Loucy (cell line): ENCODE results near the gene RSPH9.

Experiments
- H2AFZ ChIP-seq: fragments of 200-600 bp; sonication (generic); 2 replicates; pipeline ENCODE4 v1.6.0; 2016; ENCODE audit warnings: antibody characterized with exemption, mild to moderate bottlenecking, low read length, moderate library complexity
- H3F3A ChIP-seq: fragments of 200-600 bp; 2 replicates; pipeline ENCODE4 v1.6.0; 2016; ENCODE audit warnings: antibody characterized with exemption, low read depth, mild to moderate bottlenecking
- H3K27me3 ChIP-seq: fragments of 200-600 bp; sonication (generic); 2 replicates; pipeline ENCODE4 v1.6.1; 2014; ENCODE audit warnings: low read length, mild to moderate bottlenecking; ENCODE audit not compliant: insufficient read depth, poor library complexity, severe bottlenecking
- H3K36me3 ChIP-seq: fragments of 200-600 bp; sonication (generic); 2 replicates; pipeline ENCODE4 v1.6.1; 2016; ENCODE audit warnings: low read length; ENCODE audit not compliant: insufficient read depth
- H3K4me1 ChIP-seq: fragments of 200-600 bp; sonication (generic); 2 replicates; pipeline ENCODE4 v1.5.1; 2014; ENCODE audit warnings: low read length, mild to moderate bottlenecking; ENCODE audit not compliant: insufficient read depth, poor library complexity, severe bottlenecking
- H3K4me2 ChIP-seq: fragments of 200-600 bp; sonication (generic); 2 replicates; pipeline ENCODE4 v1.6.0; 2014; ENCODE audit warnings: antibody characterized with exemption, low read length, low read depth, mild to moderate bottlenecking; ENCODE audit not compliant: poor library complexity, severe bottlenecking
- H3K4me3 ChIP-seq: fragments of 200-600 bp; sonication (generic); 2 replicates; pipeline ENCODE4 v1.5.1; 2014; ENCODE audit warnings: low read length, mild to moderate bottlenecking, mixed read lengths; ENCODE audit not compliant: poor library complexity, severe bottlenecking
- H3K79me2 ChIP-seq: fragments of 200-600 bp; sonication (generic); 2 replicates; pipeline ENCODE4 v1.6.1; 2014; ENCODE audit warnings: low read length; ENCODE audit not compliant: insufficient read depth
- H3K9ac ChIP-seq: fragments of 200-600 bp; sonication (generic); 2 replicates; pipeline ENCODE4 v1.6.0; 2014; ENCODE audit warnings: mild to moderate bottlenecking, low read depth, low read length, moderate library complexity; ENCODE audit not compliant: poor library complexity, severe bottlenecking
- H3K9me2 ChIP-seq: fragments of 200-600 bp; sonication (generic); replicated peaks from 2 replicates; pipeline ENCODE4 v1.6.1; 2016; ENCODE audit warnings: low read depth, low read length, mixed read lengths
- H3K9me3 ChIP-seq: fragments of 200-600 bp; sonication (generic); 2 replicates; pipeline ENCODE4 v1.6.1; 2014; ENCODE audit warnings: mild to moderate bottlenecking, antibody characterized with exemption, low read length, low read depth; ENCODE audit not compliant: insufficient read depth
- H4K20me1 ChIP-seq: fragments of 200-600 bp; sonication (generic); 2 replicates; pipeline ENCODE4 v1.6.0; 2014; ENCODE audit warnings: antibody characterized with exemption, low read length, mild to moderate bottlenecking; ENCODE audit not compliant: insufficient read depth, poor library complexity, severe bottlenecking
- EZH2phosphoT487 ChIP-seq: fragments of 200-600 bp; IDR thresholded peaks from 2 replicates; pipeline ENCODE4 v1.6.1; 2018; ENCODE audit warnings: antibody characterized with exemption, mild to moderate bottlenecking, moderate library complexity, borderline replicate concordance
- TF ChIP-seq, protein P1 (sequence below): fragments of 200-600 bp; sonication (generic); conservative IDR thresholded peaks from 2 replicates; pipeline ENCODE4 v1.5.1; 2014; ENCODE audit warnings: mild to moderate bottlenecking, antibody characterized with exemption, low read length

RSPH9 gene

GRCh38 chr6:43682724-43683429 is 38.0 kb downstream of the RSPH9 start:
- H4K20me1 ChIP-seq = peaks cover 33% of the 10 kb centered on the region
- peak overlapping the region; percentile 8 for H3K4me3 ChIP-seq
- peaks cover 31% of the 10 kb centered on the region; the same call in 1 of the 2 replicates for H3K36me3 ChIP-seq
- H3F3A ChIP-seq = no peaks in the 10 kb centered on the region
- TF ChIP-seq, protein P1, sequence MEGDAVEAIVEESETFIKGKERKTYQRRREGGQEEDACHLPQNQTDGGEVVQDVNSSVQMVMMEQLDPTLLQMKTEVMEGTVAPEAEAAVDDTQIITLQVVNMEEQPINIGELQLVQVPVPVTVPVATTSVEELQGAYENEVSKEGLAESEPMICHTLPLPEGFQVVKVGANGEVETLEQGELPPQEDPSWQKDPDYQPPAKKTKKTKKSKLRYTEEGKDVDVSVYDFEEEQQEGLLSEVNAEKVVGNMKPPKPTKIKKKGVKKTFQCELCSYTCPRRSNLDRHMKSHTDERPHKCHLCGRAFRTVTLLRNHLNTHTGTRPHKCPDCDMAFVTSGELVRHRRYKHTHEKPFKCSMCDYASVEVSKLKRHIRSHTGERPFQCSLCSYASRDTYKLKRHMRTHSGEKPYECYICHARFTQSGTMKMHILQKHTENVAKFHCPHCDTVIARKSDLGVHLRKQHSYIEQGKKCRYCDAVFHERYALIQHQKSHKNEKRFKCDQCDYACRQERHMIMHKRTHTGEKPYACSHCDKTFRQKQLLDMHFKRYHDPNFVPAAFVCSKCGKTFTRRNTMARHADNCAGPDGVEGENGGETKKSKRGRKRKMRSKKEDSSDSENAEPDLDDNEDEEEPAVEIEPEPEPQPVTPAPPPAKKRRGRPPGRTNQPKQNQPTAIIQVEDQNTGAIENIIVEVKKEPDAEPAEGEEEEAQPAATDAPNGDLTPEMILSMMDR = no peak
- no peak for TF ChIP-seq EZH2phosphoT487
- H3K27me3 ChIP-seq = no peaks in the 10 kb centered on the region
- no peaks in the 10 kb centered on the region for H3K9me2 ChIP-seq
- no peaks in the 10 kb centered on the region for H3K9me3 ChIP-seq
- H3K4me1 ChIP-seq = peaks cover 46% of the 10 kb centered on the region
- H3K4me2 ChIP-seq = peak overlapping the region; percentile 49
- H3K9ac ChIP-seq = peak overlapping the region; percentile 11
- H2AFZ ChIP-seq = no peak overlapping the region
- H3K79me2 ChIP-seq = peaks cover 70% of the 10 kb centered on the region

- TF ChIP-seq, protein P1 = no peak
- no peak for TF ChIP-seq EZH2phosphoT487
- Histone ChIP-seq H3K9me2 (no peaks in the 10 kb centered on the region), H4K20me1 (peaks cover 33% of the 10 kb centered on the region), H3K4me1 (peaks cover 51% of the 10 kb centered on the region), H3K4me2 (peak overlapping the region; percentile 49), H3K4me3 (peak overlapping the region; percentile 8), H3K27me3 (peaks cover 8% of the 10 kb centered on the region), H3K79me2 (peaks cover 73% of the 10 kb centered on the region), H3K9ac (no peak overlapping the region), H3F3A (no peaks in the 10 kb centered on the region), H2AFZ (no peak overlapping the region), H3K36me3 (peaks cover 21% of the 10 kb centered on the region; the same call in 1 of the 2 replicates), H3K9me3 (no peaks in the 10 kb centered on the region)
Measured at GRCh38 chr6:43683708-43684455, 39.0 kb downstream of the RSPH9 start.

DNA sequence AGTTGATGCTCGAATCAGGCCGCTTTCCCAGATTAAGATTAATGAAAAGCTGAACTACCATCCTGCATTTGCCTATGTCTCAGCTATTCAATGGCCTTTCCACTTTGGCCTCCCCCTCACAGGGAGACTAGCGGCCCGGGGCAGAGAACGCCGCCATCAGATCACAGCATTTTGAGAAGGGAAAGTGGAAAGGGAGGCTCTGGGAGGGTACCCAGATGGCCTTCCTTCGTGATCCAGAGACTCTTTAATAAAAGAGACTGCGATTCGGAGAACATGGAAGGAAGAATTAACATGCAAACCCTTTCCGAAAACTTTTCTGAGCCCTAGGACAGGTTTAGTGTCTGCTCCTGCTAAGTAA is 42.2 kb downstream of the RSPH9 start:
- Histone ChIP-seq H3K9me3 (no peaks in the 10 kb centered on the region), H3K4me1 (peaks cover 51% of the 10 kb centered on the region), H3K9ac (peak overlapping the region; percentile 90), H3F3A (no peaks in the 10 kb centered on the region), H4K20me1 (peaks cover 33% of the 10 kb centered on the region), H3K79me2 (peaks cover 60% of the 10 kb centered on the region), H3K4me2 (peak overlapping the region; percentile 95), H3K4me3 (peak overlapping the region; percentile 94), H3K27me3 (peaks cover 40% of the 10 kb centered on the region), H3K36me3 (no peaks in the 10 kb centered on the region; the same call in 1 of the 2 replicates), H3K9me2 (no peaks in the 10 kb centered on the region), H2AFZ (peak overlapping the region; percentile 99)
- TF ChIP-seq, protein P1 = no peak
- TF ChIP-seq EZH2phosphoT487 = no peak
